K562 (cell line): ENCODE measurements around the gene HSPB1. TPM values are rescaled to one million over a fixed set of nuclear protein-coding genes. Genes with fewer than 3 reads are reported as not detected.

Experiments
- CHD7 ChIP-seq: fragments of 200-600 bp; sonication (generic); IDR thresholded peaks from one replicate; pipeline ENCODE4 v1.6.1; 2012; ENCODE audit warnings: mild to moderate bottlenecking, low read depth, low read length, inconsistent platforms
- HSF4 ChIP-seq: fragments of 250-450 bp; sonication (Bioruptor Pico); IDR thresholded peaks from 2 replicates; pipeline ENCODE4 v2.1.2; 2022; ENCODE audit warnings: mild to moderate bottlenecking, moderate library complexity, borderline replicate concordance
- JUND ChIP-seq, 2 experiments: IDR thresholded peaks; 2 replicates in 1 of 2; 3 replicates in 1 of 2; pipeline ENCODE4 v1.6.1; 2011; ENCODE audit warnings: borderline replicate concordance in 2 of 2, low read depth in 2 of 2, low read length in 2 of 2, improper control_type of control experiment in 1 of 2, missing biosample characterization in 1 of 2, missing genetic modification characterization in 1 of 2, missing genetic modification reagents in 1 of 2
- PHTF2 ChIP-seq: fragments of 250-450 bp; sonication (Bioruptor Pico); IDR thresholded peaks from 2 replicates; pipeline ENCODE4 v1.5.0; 2021; ENCODE audit warnings: mild to moderate bottlenecking
- SP1 ChIP-seq: sonication (generic); formaldehyde crosslinking; IDR thresholded peaks from 2 replicates; pipeline ENCODE4 v1.8.1; 2022; ENCODE audit warnings: mild to moderate bottlenecking, missing genetic modification reagents
- ZBTB8A ChIP-seq: fragments of 450-650 bp; IDR thresholded peaks from 2 replicates; pipeline ENCODE4 v1.6.1; 2018; ENCODE audit warnings: mild to moderate bottlenecking, moderate library complexity; ENCODE audit not compliant: partially characterized antibody
- ZNF3 ChIP-seq: fragments of 250-450 bp; sonication (Bioruptor Pico); IDR thresholded peaks from 2 replicates; pipeline ENCODE4 v1.5.0; 2021; ENCODE audit warnings: mild to moderate bottlenecking, moderate library complexity
- ZNF444 ChIP-seq: fragments of 250-450 bp; sonication (Bioruptor Pico); IDR thresholded peaks from 2 replicates; pipeline ENCODE4 v1.4.0; 2020; ENCODE audit warnings: mild to moderate bottlenecking, moderate library complexity
- ZNF57 ChIP-seq: fragments of 450-650 bp; formaldehyde crosslinking; IDR thresholded peaks from 2 replicates; pipeline ENCODE4 v1.4.0; 2020; ENCODE audit warnings: mild to moderate bottlenecking, moderate library complexity
- ZNF717 ChIP-seq: fragments of 250-450 bp; sonication (Bioruptor Pico); IDR thresholded peaks from 2 replicates; pipeline ENCODE4 v1.5.0; 2021
- ZNF780A ChIP-seq: fragments of 250-450 bp; sonication (Bioruptor Pico); IDR thresholded peaks from 2 replicates; pipeline ENCODE4 v1.5.0; 2021; ENCODE audit warnings: mild to moderate bottlenecking
- polyA plus RNA-seq, 8 experiments: library from polyadenylated mRNA; depleted of rRNA in 4 of 8; stranded (reverse) in 5 of 8; unstranded in 3 of 8; fragments of >200 nt; fragmentation: Nextera tagmentation in 2 of 8; fragmentation: Illumina TruSeq in 1 of 8; extraction: Ambion mirVana in 2 of 8; extraction: Trizol in 1 of 8; gene quantifications; 2 replicates each; pipeline versions ENCODE4 v1.2.1 to v1.2.3, GENCODE V29; 2011 to 2014; ENCODE audit warnings: inconsistent platforms in 1 of 8, missing spikeins in 1 of 8
- total RNA-seq, 7 experiments: library from RNA; depleted of rRNA in 6 of 7; stranded (reverse); fragments of >200 nt in 6 of 7; fragmentation: Illumina TruSeq in 2 of 7; extraction: Trizol in 2 of 7; gene quantifications; 2 replicates each; pipeline versions ENCODE4 v1.2.1 to v1.2.3, GENCODE V29; 2011 to 2021; ENCODE audit warnings: low replicate concordance in 1 of 7
- TF ChIP-seq, protein P1 (sequence below): fragments of 250-450 bp; sonication (Bioruptor Pico); IDR thresholded peaks from 2 replicates; pipeline ENCODE4 v1.9.0; 2021; ENCODE audit warnings: mild to moderate bottlenecking, inconsistent platforms

The HSPB1 gene
- total and polyA plus RNA-seq, 9 of the 15 experiments (the other 6 are each of a cell fraction or from before 2014, with no cell fraction given) = 27.1 to 522 (median 138) TPM

DNA sequence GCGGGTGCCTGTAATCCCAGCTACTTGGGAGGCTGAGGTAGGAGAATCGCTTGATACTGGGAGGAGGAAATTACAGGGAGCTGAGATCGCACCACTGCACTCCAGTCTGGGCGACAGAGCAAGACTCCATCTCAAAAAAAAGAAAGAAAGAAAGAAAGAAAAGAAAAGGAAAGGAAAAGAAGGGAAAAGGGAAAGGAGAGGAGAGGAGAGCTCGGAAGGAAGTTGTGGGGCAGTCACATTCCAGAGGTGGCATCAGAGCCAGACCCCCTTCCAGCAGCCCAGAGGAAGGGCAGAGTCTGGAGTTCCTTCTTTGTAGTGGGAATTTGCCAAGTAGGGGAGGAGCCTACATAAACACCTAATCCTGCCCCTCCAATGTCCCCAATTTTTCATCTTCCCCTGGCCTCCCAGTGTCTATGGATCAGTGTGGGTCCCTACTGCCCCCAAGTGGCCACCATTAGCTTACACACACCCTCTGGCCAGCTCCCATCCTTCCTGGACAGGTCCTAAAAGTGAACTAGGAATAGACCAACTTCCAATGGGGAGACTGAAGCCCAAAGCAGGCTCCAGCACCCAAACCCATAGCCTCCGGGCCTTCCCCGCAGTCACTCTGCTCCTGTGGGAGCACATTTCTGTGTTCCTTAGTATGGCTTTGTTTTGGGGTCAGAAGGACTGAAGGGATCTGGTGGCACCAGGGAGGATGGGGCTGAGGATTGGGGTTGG, 39.6 kb upstream of the HSPB1 start (continued):
- TF ChIP-seq CHD7 (no peak), ZBTB8A (no peak), ZNF780A (CRISPR knock-in tag) (no peak), JUND (IDR thresholded peaks at IDR 0.05; ENCODE audit: borderline replicate concordance, low read depth, low read length) (peak; percentile 27; the same call in 1 of the 2 replicates), JUND (tag; IDR thresholded peaks at IDR 0.05; ENCODE audit: borderline replicate concordance, low read depth, low read length) (no peak), ZNF57 (CRISPR knock-in tag) (no peak), ZNF3 (CRISPR knock-in tag) (no peak), HSF4 (CRISPR knock-in tag) (no peak), ZNF444 (CRISPR knock-in tag) (no peak), ZNF717 (CRISPR knock-in tag) (no peak), PHTF2 (CRISPR knock-in tag) (no peak), SP1 (CRISPR knock-in tag) (no peak)
- TF ChIP-seq, protein P1, sequence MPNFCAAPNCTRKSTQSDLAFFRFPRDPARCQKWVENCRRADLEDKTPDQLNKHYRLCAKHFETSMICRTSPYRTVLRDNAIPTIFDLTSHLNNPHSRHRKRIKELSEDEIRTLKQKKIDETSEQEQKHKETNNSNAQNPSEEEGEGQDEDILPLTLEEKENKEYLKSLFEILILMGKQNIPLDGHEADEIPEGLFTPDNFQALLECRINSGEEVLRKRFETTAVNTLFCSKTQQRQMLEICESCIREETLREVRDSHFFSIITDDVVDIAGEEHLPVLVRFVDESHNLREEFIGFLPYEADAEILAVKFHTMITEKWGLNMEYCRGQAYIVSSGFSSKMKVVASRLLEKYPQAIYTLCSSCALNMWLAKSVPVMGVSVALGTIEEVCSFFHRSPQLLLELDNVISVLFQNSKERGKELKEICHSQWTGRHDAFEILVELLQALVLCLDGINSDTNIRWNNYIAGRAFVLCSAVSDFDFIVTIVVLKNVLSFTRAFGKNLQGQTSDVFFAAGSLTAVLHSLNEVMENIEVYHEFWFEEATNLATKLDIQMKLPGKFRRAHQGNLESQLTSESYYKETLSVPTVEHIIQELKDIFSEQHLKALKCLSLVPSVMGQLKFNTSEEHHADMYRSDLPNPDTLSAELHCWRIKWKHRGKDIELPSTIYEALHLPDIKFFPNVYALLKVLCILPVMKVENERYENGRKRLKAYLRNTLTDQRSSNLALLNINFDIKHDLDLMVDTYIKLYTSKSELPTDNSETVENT (CRISPR knock-in tag) = no peak; the same call in 1 of the 2 replicates
